Measurements from ENCODE around the gene PLEKHJ1.

PLEKHJ1 gene

GRCh38 chr19:2249010-2249866 is 13.1 kb upstream of the PLEKHJ1 start, which contains the start of gene AMH:
Gene AMH, plus strand, starts transcription at chr19:2249323. Its CDS starts 10 bp downstream, at chr19:2249333.
- no peak for DNase-seq

GRCh38 chr19:2248136-2249009 is 12.2 kb upstream of the PLEKHJ1 start:
- no peak for DNase-seq

GRCh38 chr19:2247433-2248101 is 11.4 kb upstream of the PLEKHJ1 start:
- DNase-seq = no peak

- DNase-seq = no peak
Measured at GRCh38 chr19:2246801-2247361, 10.8 kb upstream of the PLEKHJ1 start.

- no peak for DNase-seq
Measured at GRCh38 chr19:2246014-2246620, 10.0 kb upstream of the PLEKHJ1 start.

GRCh38 chr19:2245273-2245672 is 9.1 kb upstream of the PLEKHJ1 start:
- no peak for DNase-seq

- DNase-seq = no peak
Measured at GRCh38 chr19:2244486-2244885, 8.4 kb upstream of the PLEKHJ1 start.

- DNase-seq = no peak
Measured at GRCh38 chr19:2244125-2244411, 7.9 kb upstream of the PLEKHJ1 start.

GRCh38 chr19:2243274-2244124 is 7.4 kb upstream of the PLEKHJ1 start:
- no peak for DNase-seq

GRCh38 chr19:2242816-2243215 is 6.7 kb upstream of the PLEKHJ1 start:
- no peak for DNase-seq

- DNase-seq = no peak
Measured at GRCh38 chr19:2242092-2242537, 6.0 kb upstream of the PLEKHJ1 start.

- no peak for DNase-seq
Measured at GRCh38 chr19:2240881-2241760, 5.0 kb upstream of the PLEKHJ1 start.

GRCh38 chr19:2239771-2240770 is 3.9 kb upstream of the PLEKHJ1 start:
- no peak for DNase-seq

- DNase-seq = no peak
Measured at GRCh38 chr19:2239173-2239572, 3.0 kb upstream of the PLEKHJ1 start.

- no peak for DNase-seq
Measured at GRCh38 chr19:2237869-2238153, 1.7 kb upstream of the PLEKHJ1 start.

- DNase-seq = no peak
Measured at GRCh38 chr19:2237051-2237868, 1.1 kb upstream of the PLEKHJ1 start.

GRCh38 chr19:2236064-2236313 is 140 bp downstream of the PLEKHJ1 start:
- no peak for DNase-seq

- DNase-seq = no peak
Measured at GRCh38 chr19:2235381-2236063, 607 bp downstream of the PLEKHJ1 start.

Data from activated CD4-positive, alpha-beta T cell treated with anti-CD3 and anti-CD28 coated beads, Interleukin-2, amount 50 U/mL, for 1 hour (primary cell).